HG02970 (cell line): ENCODE results near the gene CHST11.

Experiments
- ATAC-seq: cut with Tn5 transposase; IDR thresholded peaks from one replicate; pipeline ENCODE4 v1.9.1; 2021; ENCODE audit warnings: mild to moderate bottlenecking, moderate library complexity, moderate number of reproducible peaks; ENCODE audit not compliant: unreplicated experiment, low FRiP score

The CHST11 gene

GRCh38 chr12:104426926-104427546, 29.7 kb upstream of the CHST11 start:
- no peak for ATAC-seq

DNA sequence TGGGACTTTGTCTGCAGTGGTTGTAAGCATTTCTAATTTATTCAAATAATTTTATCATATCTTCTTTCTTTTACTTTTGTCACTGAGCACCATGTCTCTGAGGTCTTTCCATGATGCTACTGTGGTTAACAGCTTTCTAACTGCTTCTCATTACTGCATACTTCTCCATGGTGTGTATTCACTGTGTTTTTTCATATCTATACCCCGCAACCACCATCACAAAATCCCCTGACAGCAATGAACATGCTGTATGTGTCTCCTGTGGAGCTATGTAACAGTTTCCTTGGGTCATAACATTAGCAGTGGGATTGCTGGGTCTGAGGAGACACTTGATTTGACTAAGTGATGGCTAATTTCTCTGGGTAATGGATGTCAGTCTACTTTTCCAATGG, 29.2 kb upstream of the CHST11 start:
- ATAC-seq = no peak

DNA sequence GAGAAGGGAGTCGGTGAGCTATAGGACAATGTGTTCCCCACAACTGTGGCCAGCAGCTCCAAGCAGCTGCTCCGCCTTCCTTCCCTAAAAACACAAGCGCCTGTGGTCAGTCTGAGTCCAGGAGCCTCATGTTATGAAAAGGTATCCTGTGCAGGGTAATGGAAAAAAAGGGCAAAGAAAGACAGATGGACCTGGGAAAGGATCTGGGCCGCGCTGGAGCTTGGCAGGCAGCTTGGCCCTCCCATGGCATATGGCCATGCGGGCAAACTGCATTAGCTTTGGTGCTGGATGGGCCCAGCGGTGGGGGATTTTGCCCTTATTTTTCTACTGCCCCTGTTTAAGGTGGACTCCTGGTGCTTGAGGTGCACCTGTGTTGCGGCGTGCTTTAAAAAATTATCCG, 23.7 kb upstream of the CHST11 start:
- no peak for ATAC-seq

- ATAC-seq = no peak
Measured at GRCh38 chr12:104434129-104434528, 22.6 kb upstream of the CHST11 start.

- no peak for ATAC-seq
Measured at GRCh38 chr12:104435175-104435574, 21.6 kb upstream of the CHST11 start.

- ATAC-seq = no peak
Measured at GRCh38 chr12:104435765-104436164, 21.0 kb upstream of the CHST11 start.

DNA sequence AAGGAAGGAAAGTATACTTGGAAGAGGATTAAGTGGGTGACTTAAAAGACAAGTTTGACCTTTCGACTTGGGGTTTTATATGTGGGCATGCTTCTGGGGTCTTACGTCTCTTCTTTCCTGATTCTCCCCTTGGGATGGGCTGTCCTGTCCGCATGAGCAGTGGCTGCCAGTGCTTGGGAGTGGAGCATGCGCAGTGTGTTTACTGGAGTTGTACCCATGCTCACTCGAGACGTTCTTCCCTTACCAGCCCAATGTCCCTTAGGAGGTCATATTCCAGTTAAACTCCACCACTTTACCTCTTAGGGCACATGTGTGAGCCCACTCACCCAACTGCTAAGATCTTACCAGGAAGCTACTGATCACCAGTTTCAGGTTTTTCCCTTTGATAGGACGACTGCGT, 20.0 kb upstream of the CHST11 start:
- ATAC-seq = no peak

GRCh38 chr12:104438134-104438533, 18.6 kb upstream of the CHST11 start:
- ATAC-seq = no peak

DNA sequence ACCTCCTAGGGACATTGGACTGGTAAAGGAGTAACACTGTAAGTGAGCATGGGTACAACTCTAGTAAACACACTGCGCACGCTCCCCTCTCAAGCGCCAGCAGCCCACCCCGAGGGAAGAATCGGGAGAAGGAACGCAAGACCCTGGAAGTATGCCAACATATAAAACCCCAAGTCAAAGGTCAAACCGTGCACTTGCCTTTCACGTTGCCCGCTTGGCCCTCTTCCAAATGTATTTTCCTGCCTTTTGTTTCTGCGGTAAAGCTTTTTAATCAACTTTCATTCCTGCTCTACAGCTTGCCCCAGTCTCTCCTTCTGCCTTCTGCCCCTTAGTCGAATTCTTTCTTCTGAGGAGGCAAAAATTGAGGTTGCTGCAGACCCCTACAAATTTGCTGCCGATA, 17.6 kb upstream of the CHST11 start:
- ATAC-seq = no peak

GRCh38 chr12:104443008-104443407, 13.7 kb upstream of the CHST11 start:
- ATAC-seq = no peak

GRCh38 chr12:104446646-104447421, 9.9 kb upstream of the CHST11 start:
- ATAC-seq = no peak

DNA sequence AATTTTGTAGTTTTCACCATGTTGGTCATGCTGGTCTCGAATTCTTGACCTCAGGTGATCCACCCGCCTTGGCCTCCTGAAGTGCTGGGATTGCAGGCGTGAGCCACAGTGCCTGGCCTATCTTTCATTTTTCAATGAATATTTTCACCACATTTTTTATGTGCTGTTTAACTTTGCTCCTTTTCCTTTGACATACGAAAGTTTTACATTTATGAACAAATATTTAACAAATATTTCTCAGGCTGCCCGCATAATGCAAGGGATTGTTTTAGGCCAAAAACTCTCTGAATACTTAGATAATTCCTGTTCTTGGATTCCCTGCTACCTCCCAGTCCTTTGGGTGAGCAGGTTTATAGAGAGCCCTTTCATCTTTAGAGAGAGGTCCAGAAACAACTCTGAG, 8.7 kb upstream of the CHST11 start:
- no peak for ATAC-seq

DNA sequence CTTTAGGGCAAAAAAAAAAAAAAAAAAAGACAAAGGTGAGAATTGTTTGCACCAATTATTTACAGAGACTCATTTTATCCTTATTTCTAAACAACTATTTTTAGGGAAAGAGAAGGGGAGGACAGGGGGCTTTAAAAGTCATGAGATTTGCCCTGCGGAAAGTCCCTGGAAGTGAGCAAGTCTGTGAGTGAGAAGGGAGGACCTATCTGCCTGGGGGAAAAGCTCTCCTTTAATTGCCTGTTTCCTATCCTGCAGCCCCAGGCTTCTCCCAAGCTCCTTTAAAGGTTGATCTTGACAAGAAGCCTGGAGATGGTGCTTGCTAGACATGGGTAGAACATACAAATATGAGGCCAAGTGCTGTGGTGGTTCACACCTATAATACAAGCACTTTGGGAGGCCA, 8.3 kb upstream of the CHST11 start:
- no peak for ATAC-seq

GRCh38 chr12:104450700-104451099, 6.0 kb upstream of the CHST11 start:
- ATAC-seq = no peak

- ATAC-seq = no peak
Measured at GRCh38 chr12:104452087-104452486, 4.7 kb upstream of the CHST11 start.

DNA sequence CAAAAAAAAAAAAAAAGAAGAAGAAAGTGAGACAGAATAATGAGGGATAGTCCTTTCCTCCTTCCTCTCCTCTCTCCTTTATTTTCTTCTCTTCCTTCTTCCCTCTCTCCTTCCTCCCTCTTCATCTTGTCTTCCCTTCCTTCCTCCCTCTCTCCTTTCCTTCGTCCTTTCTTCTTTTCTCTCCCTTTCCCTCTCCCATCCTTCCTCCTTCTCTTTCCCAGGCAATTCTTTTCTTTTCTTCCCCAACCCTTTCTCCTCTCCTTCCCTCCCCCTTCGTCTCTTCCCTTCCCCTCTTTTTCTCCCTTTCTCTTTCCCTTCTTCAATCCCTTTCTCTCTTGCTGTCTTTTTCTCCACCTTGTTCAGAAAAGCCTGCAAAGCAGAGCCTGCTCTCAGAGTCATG, 3.6 kb upstream of the CHST11 start:
- ATAC-seq = no peak

DNA sequence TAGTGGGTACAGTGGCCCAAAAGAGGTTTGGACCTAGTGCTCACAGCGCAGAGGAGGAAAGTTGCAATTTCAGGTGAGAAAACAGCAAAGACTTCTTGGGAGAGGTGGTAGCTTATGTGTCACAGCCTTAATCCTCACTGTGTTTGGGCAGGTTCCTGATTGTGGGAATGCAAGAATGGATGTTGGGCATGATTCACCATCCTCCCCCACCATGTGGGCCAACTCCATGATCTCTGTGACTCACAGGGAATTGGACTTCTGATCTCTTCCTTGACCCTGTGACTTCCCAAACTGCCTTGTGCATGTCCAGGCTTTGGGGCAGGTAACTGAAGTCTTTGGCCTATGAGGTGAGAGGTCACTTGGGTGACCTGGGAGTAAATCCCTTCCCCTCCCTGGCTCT, 1.8 kb upstream of the CHST11 start:
- no peak for ATAC-seq

DNA sequence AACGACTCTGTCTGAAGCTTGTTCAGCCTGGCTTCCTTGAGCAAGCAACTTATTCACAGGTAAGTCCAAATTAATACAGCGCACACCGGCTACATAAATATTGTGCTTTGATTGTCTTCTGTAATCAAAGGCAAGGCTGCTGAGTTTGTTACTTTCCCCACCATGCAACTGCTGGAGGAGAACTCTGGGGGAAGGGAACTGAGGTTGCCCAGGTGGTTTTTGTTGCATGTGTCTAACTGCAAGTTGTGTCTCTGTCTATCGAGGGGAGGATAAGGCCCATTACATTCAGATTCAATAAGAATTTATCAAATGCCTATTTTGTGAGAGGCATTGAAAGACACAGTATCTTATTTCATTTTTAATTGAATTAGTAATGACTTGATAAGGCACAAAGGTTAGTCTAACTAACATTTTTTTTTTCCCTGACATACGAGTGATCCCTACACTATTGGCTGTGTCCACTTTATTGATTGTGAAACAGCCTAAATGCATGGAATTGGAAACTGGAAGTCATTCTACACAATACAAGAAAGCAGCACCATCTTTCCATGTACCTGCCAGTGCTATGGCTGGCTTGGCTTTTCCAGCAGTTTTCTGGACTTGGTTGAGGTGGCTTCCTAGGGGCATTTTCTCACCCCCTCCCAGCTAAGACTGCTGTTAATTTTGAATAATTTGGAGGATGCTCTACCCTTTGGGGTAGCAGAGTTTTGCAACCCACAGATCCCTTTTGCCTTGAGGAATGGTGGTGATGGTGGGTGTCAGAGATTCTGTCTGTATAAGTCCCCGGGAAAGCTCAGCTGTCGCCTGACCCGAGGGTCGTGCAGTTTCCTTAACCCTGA, 951 bp upstream of the CHST11 start:
- ATAC-seq = no peak

- peak; percentile 10 for ATAC-seq
Measured at GRCh38 chr12:104456950-104457745, 400 bp downstream of the CHST11 start.
